GM10266 (cell line): Measurements from ENCODE around the gene PJA2.

Experiments used
- DNase-seq: peaks from one replicate; pipeline ENCODE4 v3.0.0; 2012; ENCODE audit errors: extremely low spot score
- TF ChIP-seq, protein P1 (sequence below): IDR thresholded peaks from 2 replicates; pipeline ENCODE4 v1.5.1; 2012; ENCODE audit warnings: mild to moderate bottlenecking, low read depth; ENCODE audit not compliant: control insufficient read depth, insufficient read depth; ENCODE audit errors: missing control alignments

Gene PJA2

DNA sequence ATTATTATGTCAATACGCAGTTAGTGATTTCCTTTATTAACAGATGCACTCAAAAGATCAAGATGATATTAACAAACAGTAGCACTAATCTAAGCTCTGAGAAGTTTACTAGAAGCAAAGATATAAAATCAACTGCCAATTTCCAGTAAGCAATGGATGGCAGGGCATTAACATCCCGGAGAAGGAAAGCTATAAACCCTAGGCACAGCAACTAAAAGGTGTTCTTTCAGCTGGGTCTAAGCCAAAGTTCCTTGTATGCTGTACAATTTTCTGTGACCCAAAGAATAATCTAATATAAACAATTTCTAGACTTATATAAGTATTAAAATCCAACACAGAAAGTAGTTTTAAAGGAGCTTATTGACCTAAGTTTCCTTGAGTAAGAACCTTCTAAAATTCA is 39.4 kb downstream of the PJA2 start:
- DNase-seq = no peak

DNA sequence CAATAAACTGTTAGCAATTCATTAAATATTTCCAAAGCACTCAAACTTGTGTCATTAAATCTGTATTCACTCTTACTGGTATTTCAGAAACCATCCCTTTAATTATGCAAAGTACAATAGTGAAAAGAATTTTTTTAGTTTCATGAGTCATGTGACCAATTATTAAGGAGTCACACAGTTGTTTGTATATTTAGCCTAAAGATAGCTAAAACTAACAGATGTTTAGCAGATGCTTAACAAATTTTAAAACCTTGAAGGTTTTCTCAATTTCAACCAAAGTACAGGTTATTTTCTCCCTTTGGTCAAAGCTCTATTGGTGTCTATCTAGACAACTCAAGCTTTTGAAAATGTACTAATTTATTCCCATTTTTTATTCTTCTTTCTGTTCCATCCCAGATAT is 44.1 kb downstream of the PJA2 start:
- DNase-seq = no peak

More for the DNA sequence above, 39.4 kb downstream of the PJA2 start:
- TF ChIP-seq, protein P1, sequence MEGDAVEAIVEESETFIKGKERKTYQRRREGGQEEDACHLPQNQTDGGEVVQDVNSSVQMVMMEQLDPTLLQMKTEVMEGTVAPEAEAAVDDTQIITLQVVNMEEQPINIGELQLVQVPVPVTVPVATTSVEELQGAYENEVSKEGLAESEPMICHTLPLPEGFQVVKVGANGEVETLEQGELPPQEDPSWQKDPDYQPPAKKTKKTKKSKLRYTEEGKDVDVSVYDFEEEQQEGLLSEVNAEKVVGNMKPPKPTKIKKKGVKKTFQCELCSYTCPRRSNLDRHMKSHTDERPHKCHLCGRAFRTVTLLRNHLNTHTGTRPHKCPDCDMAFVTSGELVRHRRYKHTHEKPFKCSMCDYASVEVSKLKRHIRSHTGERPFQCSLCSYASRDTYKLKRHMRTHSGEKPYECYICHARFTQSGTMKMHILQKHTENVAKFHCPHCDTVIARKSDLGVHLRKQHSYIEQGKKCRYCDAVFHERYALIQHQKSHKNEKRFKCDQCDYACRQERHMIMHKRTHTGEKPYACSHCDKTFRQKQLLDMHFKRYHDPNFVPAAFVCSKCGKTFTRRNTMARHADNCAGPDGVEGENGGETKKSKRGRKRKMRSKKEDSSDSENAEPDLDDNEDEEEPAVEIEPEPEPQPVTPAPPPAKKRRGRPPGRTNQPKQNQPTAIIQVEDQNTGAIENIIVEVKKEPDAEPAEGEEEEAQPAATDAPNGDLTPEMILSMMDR = no peak

DNA sequence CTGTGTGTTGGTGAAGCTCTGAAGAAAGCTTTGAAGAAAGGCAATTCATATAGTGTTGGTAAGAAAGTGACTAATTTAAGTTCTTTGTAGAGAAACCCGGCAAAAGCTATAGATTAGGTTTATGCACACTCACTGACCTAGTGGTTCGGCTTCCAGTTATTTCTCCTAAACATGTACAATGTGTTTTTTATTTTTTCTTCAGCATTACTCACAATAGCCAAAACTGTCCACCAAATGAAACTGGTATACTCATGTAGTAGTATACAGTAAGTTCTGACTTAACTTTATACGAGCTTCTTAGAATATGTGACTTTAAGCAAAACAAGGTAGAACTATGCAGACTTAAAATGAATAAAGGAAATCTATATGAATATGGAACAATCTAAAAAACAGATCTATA is 44.8 kb downstream of the PJA2 start:
- TF ChIP-seq, protein P1 = no peak
- no peak for DNase-seq

More for the DNA sequence above, 44.1 kb downstream of the PJA2 start:
- TF ChIP-seq, protein P1 = no peak

DNA sequence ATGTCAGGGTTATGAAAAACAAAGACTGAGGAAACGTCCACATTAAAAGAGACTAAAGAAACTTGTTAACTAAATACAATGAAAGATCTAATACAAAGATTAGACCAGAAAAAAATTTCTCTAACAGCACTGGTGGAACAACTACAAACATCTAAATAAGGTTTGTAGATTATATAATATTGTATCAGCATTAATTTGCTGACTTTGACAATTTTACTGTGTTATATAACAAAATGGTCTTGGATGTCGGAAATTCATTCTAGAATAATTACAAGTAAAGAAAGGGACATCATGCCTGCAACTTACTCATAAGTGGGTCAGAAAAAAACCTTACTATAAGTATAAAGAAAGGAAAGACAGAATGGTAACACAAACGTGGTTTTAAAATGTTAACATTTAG is 50.1 kb downstream of the PJA2 start:
- TF ChIP-seq, protein P1 = no peak
- no peak for DNase-seq

DNA sequence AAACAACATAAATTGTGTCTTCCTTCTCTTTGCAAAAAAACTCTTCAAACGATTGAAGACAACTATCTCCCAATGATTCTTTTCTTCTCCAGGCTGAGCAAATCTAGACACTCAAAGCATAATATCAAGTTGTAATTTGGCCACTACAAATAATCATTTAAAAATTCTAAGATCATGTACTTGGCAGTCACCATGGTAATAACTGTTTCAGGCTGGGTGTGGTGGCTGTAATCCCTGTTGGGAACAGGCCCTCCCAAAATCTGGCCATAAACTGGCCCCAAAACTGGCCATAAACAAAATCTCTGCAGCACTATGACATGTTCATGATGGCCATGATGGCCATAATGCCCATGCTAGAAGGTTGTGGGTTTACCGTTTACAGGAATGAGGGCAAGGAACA is 52.0 kb downstream of the PJA2 start:
- TF ChIP-seq, protein P1 = no peak
- DNase-seq = no peak

DNA sequence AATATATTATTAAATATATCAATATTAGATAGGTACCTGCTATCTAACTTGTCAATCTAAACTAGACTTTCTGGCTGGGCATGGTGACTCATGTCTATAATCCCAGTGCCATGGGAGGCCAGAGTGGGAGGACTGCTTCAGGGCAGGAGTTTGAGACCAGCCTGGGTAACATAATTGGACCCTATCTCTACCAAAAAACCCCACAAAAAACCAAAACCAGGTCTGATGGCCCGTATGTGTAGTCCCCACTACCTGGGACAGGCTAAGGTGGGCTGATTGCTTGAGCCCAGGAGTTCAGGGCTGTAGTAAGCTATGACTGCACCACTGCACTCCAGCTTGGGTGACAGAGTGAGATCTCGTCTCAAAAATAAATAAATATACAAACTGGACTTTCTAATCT is 55.0 kb downstream of the PJA2 start:
- DNase-seq = no peak
- TF ChIP-seq, protein P1 = no peak

DNA sequence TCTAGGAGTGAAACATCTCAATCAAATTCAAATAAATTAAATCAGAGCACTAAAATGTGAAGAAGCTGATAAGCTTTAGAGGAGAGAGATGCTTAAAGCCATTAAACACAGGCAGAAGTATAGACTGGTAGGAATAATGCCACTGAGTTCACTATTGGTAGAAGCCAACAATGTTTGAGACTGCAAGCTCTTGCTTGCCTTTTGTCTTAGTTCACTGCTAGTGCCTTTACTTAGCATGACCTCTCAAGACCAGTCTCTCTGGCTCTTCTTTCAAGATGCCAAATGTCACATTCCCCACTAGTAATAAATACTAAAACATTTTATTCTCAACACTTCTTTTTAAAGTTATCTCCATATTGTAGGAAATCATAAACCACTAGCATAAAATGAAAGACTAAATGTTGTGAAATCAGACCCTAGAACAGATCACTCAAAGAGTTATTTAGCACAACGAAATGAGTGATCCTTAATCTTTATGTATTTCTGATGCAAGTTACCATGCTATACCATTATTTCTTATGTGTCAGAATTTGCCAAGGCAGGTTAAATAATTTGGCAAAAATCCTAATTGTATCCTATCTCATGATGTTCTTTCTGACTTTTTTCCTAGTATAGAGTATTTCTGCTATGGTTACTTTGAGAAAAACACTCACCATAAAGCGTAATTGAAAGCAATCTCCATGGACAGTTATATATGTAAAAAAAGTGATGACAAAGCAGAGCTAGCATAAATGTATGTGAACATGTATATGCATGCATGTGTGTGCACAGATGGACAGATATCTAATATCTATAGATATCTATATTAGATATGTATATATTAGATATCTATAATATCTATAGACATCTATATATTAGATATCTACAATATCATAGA is 57.5 kb downstream of the PJA2 start:
- DNase-seq = no peak
- TF ChIP-seq, protein P1 = no peak
